NT2/D1 (cell line): ENCODE results near the gene TPM4.

Experiments
- DNase-seq: peaks from one replicate; pipeline ENCODE4 v3.0.0-alpha.2; 2011; ENCODE audit warnings: low read depth, low spot score
- H3K27me3 ChIP-seq: 2 replicates; pipeline ENCODE4 v1.6.0; 2011; ENCODE audit warnings: mild to moderate bottlenecking; ENCODE audit not compliant: insufficient read length, insufficient read depth
- H3K36me3 ChIP-seq: 2 replicates; pipeline ENCODE4 v1.6.1; 2011; ENCODE audit warnings: mild to moderate bottlenecking, low read length, mixed read lengths; ENCODE audit not compliant: insufficient read depth, insufficient read length
- H3K4me1 ChIP-seq: 2 replicates; pipeline ENCODE4 v1.5.1; 2011; ENCODE audit not compliant: insufficient read depth, insufficient read length
- H3K4me3 ChIP-seq: 2 replicates; pipeline ENCODE4 v1.5.1; 2011; ENCODE audit warnings: low read depth; ENCODE audit not compliant: insufficient read length
- H3K9ac ChIP-seq: 2 replicates; pipeline ENCODE4 v1.6.0; 2011; ENCODE audit warnings: low read depth; ENCODE audit not compliant: insufficient read length
- H3K9me3 ChIP-seq: 2 replicates; pipeline ENCODE4 v1.5.1; 2011; ENCODE audit warnings: mild to moderate bottlenecking, low read length; ENCODE audit not compliant: insufficient read depth
- SUZ12 ChIP-seq: IDR thresholded peaks from 2 replicates; pipeline ENCODE4 v1.6.1; 2011; ENCODE audit not compliant: insufficient read length, insufficient read depth; ENCODE audit errors: extremely low read depth
- YY1 ChIP-seq: IDR thresholded peaks from 2 replicates; pipeline ENCODE4 v1.6.1; 2011; ENCODE audit not compliant: insufficient read length, insufficient read depth
- ZNF274 ChIP-seq: IDR thresholded peaks from 2 replicates; pipeline ENCODE4 v1.6.1; 2011; ENCODE audit warnings: mild to moderate bottlenecking, low read depth, low read length

The TPM4 gene

GRCh38 chr19:16125737-16126495 lies 49.6 kb downstream of the TPM4 start:
- peaks cover 99% of the 10 kb centered on the region for H3K36me3 ChIP-seq
- no peak for DNase-seq
- TF ChIP-seq SUZ12: no peak
- no peak for TF ChIP-seq YY1
- no peak for TF ChIP-seq ZNF274
- H3K9ac ChIP-seq: no peak overlapping the region
- no peaks in the 10 kb centered on the region for H3K9me3 ChIP-seq
- H3K27me3 ChIP-seq: no peaks in the 10 kb centered on the region
- H3K4me3 ChIP-seq: no peak overlapping the region
- peaks cover 2% of the 10 kb centered on the region for H3K4me1 ChIP-seq

DNA sequence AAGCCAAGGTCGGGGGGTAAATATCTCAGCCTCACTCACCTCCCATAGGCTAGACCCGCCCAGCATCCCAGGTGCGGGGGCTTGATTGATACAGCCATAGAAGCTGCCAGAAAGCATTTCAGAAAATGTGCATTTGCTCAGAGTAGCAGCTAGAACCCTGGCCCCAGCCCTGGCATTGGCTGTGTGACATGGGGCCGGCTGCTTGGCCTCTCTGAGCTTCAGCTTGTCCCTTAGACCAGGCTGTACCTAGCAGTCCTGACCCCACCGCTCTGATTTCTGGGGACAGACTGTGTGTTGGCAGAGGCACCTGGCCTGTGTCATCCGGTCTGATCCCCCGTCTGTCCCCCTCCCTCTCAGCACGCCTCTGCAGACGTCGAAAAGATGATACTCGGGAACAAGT lies 50.8 kb downstream of the TPM4 start:
- Histone ChIP-seq H3K9me3 (no peaks in the 10 kb centered on the region), H3K9ac (no peak overlapping the region), H3K4me1 (no peaks in the 10 kb centered on the region), H3K4me3 (no peak overlapping the region), H3K36me3 (peaks cover 99% of the 10 kb centered on the region), H3K27me3 (no peaks in the 10 kb centered on the region)
- no peak for DNase-seq
- no peak for TF ChIP-seq ZNF274
- TF ChIP-seq YY1: no peak
- TF ChIP-seq SUZ12: no peak

GRCh38 chr19:16127776-16128371 lies 51.6 kb downstream of the TPM4 start:
- Histone ChIP-seq H3K36me3 (peaks cover 99% of the 10 kb centered on the region), H3K9ac (no peak overlapping the region), H3K4me3 (no peak overlapping the region), H3K27me3 (no peaks in the 10 kb centered on the region), H3K4me1 (no peaks in the 10 kb centered on the region), H3K9me3 (no peaks in the 10 kb centered on the region)
- no peak for DNase-seq
- no peak for TF ChIP-seq YY1
- TF ChIP-seq ZNF274: no peak
- TF ChIP-seq SUZ12: no peak

DNA sequence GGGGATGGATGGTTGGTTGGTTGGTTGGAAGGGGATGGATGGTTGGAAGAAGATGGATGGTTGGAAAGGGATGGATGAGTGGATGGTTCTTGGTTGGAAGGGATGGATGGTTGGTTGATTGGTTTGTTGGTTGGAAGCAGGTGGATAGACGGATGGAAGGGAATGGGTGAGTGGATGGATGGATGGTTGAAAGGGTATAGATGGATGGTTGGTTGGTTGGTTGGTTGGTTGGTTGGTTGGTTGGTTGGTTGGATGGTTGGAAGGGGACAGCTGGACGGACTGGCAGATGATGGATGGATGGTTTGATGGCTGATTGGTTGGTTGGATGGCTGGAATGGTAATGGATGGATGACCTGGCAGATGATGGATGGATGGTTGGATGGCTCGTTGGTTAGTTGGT lies 55.4 kb downstream of the TPM4 start:
- no peaks in the 10 kb centered on the region for H3K27me3 ChIP-seq
- no peak overlapping the region for H3K4me3 ChIP-seq
- no peaks in the 10 kb centered on the region for H3K4me1 ChIP-seq
- H3K9ac ChIP-seq: no peak overlapping the region
- TF ChIP-seq SUZ12 (no peak), YY1 (no peak), ZNF274 (no peak)
- DNase-seq: no peak
- H3K36me3 ChIP-seq: peaks cover 80% of the 10 kb centered on the region
- H3K9me3 ChIP-seq: no peaks in the 10 kb centered on the region

- Histone ChIP-seq H3K36me3 (peaks cover 59% of the 10 kb centered on the region), H3K4me1 (no peaks in the 10 kb centered on the region), H3K9me3 (no peaks in the 10 kb centered on the region), H3K27me3 (no peaks in the 10 kb centered on the region), H3K9ac (no peak overlapping the region), H3K4me3 (no peak overlapping the region)
- DNase-seq: no peak
- TF ChIP-seq YY1: no peak
- no peak for TF ChIP-seq SUZ12
- no peak for TF ChIP-seq ZNF274
Observed at GRCh38 chr19:16133818-16134217, 57.5 kb downstream of the TPM4 start.

DNA sequence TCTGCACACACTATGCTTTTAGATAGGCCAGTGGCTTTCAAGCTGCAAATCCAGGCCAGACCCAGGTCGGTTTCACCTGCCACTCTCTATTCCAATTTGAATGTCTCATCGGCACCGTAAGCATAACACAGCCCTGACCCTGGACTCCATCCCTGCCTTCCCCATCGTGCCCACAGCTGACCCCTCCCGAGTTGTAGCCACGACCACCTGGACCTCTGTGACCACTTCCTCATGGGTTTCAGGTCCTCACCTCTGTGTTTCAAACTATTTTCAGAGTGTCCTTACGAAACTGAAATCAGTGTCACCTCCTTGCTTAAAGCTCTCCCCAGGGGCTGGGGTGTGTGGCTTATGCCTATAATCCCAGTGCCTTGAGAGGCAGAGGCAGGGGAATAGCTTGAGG lies 58.2 kb downstream of the TPM4 start:
- no peaks in the 10 kb centered on the region for H3K27me3 ChIP-seq
- H3K4me1 ChIP-seq: no peaks in the 10 kb centered on the region
- no peaks in the 10 kb centered on the region for H3K9me3 ChIP-seq
- DNase-seq: no peak
- TF ChIP-seq YY1 (no peak), SUZ12 (no peak), ZNF274 (no peak)
- no peak overlapping the region for H3K9ac ChIP-seq
- H3K36me3 ChIP-seq: peaks cover 52% of the 10 kb centered on the region
- no peak overlapping the region for H3K4me3 ChIP-seq

- DNase-seq: no peak
- Histone ChIP-seq H3K27me3 (no peaks in the 10 kb centered on the region), H3K36me3 (peaks cover 42% of the 10 kb centered on the region), H3K9ac (no peak overlapping the region), H3K9me3 (no peaks in the 10 kb centered on the region), H3K4me1 (no peaks in the 10 kb centered on the region), H3K4me3 (no peak overlapping the region)
- TF ChIP-seq YY1 (no peak), ZNF274 (no peak), SUZ12 (no peak)
Observed at GRCh38 chr19:16135430-16136127, 59.3 kb downstream of the TPM4 start.
